ENCODE data around the gene TXNDC2. TPM values are rescaled to one million over a fixed set of nuclear protein-coding genes. Genes with fewer than 3 reads are reported as not detected.
A peak's percentile ranks its signal among the peaks of the same experiment; 100 is the strongest.

The TXNDC2 gene
- total and polyA plus RNA-seq, 9 of the 15 experiments (the other 6 are each of a cell fraction or from before 2014, with no cell fraction given): 1.2 to 4.9 (median 2.3) TPM

- TF ChIP-seq PKNOX1 (IDR thresholded peaks at IDR 0.05): 0 out of 2 replicates have a peak, but pooled peaks have one; percentile 8
- no peak for TF ChIP-seq NFE2L1 (tag; IDR thresholded peaks at IDR 0.05; ENCODE audit: borderline replicate concordance, low read depth)
- TF ChIP-seq MEF2D (tag; conservative IDR thresholded peaks at IDR 0.05; ENCODE audit: low read depth): peak; percentile 57; the same call in 1 of the 2 replicates
- 0 out of 4 replicates have a peak, but pooled peaks of 1 of the 2 experiments have one; percentile 24 for TF ChIP-seq TBL1XR1 (IDR thresholded peaks at IDR 0.05; ENCODE audit: low read length in 2 of 2)
- peak; percentile 46; the same call in 1 of the 2 replicates for TF ChIP-seq ZKSCAN8 (CRISPR knock-in tag; IDR thresholded peaks at IDR 0.05)
- no peak for TF ChIP-seq NR4A1 (CRISPR knock-in tag; IDR thresholded peaks at IDR 0.05)
- 0 out of 2 replicates have a peak, but pooled peaks have one; percentile 57 for TF ChIP-seq NR4A1 (tag; IDR thresholded peaks at IDR 0.05)
- 0 out of 2 replicates have a peak, but pooled peaks have one; percentile 47 for TF ChIP-seq KAT7 (CRISPR knock-in tag; IDR thresholded peaks at IDR 0.05; ENCODE audit: borderline replicate concordance)
- 0 out of 2 replicates have a peak, but pooled peaks have one; percentile 62 for TF ChIP-seq ZNF197 (CRISPR knock-in tag; IDR thresholded peaks at IDR 0.05; ENCODE audit: low read depth)
- TF ChIP-seq CXXC5 (CRISPR knock-in tag; IDR thresholded peaks at IDR 0.05): 0 out of 2 replicates have a peak, but pooled peaks have one; percentile 35
- 0 out of 2 replicates have a peak, but pooled peaks have one; percentile 19 for TF ChIP-seq ZNF121 (CRISPR knock-in tag; conservative IDR thresholded peaks at IDR 0.05)
- peak; percentile 65 for TF ChIP-seq SMAD4 (CRISPR knock-in tag; conservative IDR thresholded peaks at IDR 0.05)
- 0 out of 2 replicates have a peak, but pooled peaks have one; percentile 47 for TF ChIP-seq NFRKB (IDR thresholded peaks at IDR 0.05; ENCODE audit: low read depth)
- TF ChIP-seq UBTF (IDR thresholded peaks at IDR 0.05; ENCODE audit: borderline replicate concordance in 1 of 2, low read depth in 2 of 2, low read length in 2 of 2): no peak
- 0 out of 4 replicates have a peak, but pooled peaks of 1 of the 2 experiments have one; percentile 9 for TF ChIP-seq HDAC1 (IDR thresholded peaks at IDR 0.05)
Measured at GRCh38 chr18:9884532-9885140, 1.1 kb upstream of the TXNDC2 start (continued).

Data from K562 (cell line).